Esophagus mucosa (tissue), 1 donor: ENCODE measurements around the gene C1orf74. TPM values are rescaled to one million over a fixed set of nuclear protein-coding genes. Genes with fewer than 3 reads are reported as not detected.

Experiments used
- ATAC-seq: fragments of 200-7000 bp; cut with Tn5 transposase; one replicate; pipeline ENCODE4 v1.9.1; 2020
- total RNA-seq: library from RNA; stranded (reverse); gene quantifications from one replicate; pipeline ENCODE4 v1.2.4, GENCODE V29; 2023
- donor health status: DM: yes; HTN: yes; CAD: no.

The C1orf74 gene
- total RNA-seq, 1 donor from 2014 or later: 6.3 TPM

DNA sequence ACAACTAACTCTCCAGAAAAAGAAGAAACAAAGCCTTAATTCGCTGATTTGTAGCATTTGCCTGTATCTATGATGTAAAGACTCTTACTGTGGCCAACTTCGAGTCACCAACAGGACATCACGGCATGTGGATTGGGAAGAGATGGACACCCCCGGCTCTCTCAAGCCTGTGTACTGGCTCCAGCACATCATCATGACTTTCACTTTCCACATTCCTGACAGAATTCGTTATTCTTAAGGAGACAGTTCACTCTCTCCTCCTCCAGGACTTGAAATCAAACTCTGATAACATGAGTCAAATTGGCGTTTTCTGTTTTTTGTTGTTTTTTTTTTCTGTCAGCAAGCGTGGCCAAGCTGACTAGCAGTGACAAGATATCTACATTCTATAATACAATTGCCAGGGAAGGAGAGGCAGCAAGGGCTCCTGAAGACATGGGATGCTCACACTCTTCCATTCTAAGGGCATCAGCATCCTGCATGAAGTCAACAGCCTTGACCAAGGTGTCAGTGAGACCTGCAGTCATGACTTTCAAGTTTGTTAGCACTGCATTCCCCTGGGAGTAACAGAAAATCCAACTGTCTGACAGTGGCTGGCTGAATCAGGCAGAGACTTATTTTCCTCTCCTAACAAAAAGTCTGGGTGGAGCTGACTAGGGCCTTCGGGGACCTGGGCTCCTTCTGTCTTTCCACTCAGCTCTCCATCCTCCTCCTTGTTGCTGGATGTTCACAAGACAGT is 41.8 kb downstream of the C1orf74 start:
- no peak for ATAC-seq

DNA sequence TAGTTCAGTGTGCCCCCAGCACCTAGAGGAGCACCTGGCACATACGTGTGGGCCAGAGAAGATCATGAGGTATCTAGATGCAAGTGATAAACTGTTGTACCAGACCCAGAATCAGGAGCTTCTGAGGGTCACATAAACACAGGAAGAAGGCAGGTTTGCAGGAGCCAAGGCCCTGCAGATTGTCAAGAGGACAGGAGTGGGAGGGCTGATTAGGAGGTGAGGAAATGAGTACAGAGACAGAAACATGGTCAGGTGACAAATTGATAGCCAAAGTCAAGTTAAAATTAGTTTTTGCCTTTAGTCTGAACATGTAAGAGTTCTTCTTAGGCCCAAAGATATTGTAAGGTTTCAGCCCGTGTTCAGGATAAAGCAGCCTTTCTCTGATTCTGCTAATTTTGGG is 42.5 kb downstream of the C1orf74 start:
- no peak for ATAC-seq

DNA sequence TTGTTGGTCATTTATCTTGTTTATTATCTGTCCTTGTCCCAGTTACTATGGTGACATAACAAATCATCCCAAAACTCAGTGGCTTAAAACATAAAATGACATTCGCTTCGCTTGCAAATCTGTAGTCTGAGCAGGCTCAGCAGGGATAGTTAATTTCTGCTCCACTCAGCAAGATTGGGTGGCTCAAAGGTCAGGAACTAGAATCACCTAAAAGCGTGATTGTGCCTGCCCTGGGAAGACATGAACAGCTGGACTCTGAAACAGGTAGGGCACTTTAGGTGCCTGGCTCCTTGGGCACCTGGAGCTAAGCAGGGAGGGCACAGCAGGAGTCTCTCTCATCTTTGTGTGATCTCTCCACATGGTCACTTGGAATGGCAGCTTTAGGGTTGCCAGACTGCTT is 43.2 kb downstream of the C1orf74 start:
- no peak for ATAC-seq

DNA sequence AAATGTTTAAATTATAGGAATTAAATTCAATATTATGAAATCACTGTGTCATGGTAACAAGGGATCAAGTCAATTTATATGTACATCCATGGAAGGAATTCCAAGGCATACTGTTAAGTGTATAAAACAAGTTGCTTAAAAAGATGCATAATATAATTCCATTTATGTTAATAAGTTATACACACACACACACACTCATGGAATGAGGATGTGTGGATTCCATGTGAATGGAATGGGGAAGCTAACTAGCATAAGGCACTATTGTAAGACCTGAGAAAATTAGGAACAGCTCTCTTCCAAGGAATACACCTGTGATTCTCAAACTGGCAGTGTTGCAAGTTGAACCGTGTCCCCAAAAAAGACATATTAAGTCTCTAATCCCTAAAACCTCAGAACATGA is 46.1 kb downstream of the C1orf74 start:
- no peak for ATAC-seq

DNA sequence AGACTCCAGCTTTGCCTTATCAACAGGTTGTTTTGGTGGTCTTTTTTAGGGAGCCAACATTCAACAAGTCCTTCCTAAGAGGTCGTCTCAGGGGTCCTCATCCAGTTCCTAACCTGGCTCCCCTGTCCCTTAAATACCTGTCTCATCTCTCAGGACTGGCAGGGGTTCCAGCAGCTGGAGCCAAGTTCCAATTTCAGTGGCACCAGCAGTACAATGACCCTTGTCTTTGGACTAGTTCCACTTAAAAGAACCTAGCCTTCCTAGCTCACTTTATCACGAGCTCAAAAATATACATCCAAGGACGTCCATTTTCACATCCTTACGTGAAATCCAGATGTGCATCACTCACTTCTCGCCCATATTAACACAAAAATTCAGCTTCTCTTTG is 47.2 kb downstream of the C1orf74 start:
- ATAC-seq: no peak

DNA sequence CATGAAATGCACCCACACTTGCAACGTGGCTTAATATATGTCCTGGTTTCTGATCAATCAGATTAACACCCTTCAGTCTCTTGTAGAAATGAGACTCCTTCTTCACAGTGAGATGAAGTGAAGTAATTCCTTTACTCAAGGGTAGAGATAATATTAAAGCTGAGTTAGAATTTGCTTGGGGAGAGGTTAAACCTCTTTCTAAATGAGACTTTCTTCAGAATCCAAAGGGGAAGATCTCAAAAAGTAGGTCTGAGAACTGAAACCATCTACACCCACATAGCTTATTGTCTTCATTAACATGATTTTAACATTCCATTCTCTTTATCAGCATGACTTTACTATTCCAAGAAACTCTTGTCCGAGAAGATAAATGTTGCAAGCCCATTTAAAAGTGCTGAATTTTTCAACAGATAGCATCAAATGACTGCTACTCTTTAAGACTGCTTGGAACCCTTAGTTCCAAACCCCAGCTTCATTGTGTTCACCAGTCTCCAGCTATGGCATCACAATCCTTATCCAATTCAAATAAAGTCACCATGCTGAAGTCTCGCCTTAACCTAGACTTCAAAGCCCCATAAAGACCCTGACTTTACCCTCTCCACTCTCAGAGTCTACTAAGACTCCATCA is 47.8 kb downstream of the C1orf74 start:
- no peak for ATAC-seq

DNA sequence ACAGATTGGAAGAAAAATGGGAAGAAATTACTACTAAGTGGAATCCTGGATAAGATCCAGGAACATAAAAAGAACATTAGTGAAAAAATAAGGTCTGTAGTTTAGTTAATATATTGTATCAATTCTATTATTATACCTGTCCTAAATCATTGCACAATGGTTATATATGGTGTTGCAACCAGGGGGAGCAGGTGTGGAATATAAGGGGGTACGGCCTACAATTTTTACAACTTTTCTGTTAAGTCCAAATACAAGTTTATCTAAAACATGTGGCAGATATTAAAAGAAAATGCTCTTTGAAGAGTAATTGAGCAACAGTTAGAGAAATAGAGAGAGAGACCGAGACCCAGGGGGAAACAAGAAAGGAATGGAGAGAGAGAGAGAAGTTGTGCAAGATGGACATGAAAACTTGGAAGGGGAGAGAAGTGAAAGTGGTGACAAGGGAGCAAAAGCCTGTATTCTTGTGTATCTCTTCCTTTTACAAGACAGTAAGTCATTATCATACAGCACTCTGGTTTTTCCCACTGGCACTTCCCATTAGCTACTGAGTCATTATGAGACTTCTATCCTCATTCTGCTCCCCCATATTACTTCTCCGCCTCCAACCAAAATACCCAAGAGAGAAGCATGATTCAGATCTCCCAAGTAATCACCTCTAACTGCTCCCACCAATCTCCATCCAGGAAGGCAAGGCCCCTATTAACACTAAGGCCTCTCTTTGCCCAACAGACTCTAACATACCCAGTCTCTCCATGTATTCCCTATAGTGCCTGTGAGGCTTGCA is 50.8 kb downstream of the C1orf74 start:
- ATAC-seq: no peak

DNA sequence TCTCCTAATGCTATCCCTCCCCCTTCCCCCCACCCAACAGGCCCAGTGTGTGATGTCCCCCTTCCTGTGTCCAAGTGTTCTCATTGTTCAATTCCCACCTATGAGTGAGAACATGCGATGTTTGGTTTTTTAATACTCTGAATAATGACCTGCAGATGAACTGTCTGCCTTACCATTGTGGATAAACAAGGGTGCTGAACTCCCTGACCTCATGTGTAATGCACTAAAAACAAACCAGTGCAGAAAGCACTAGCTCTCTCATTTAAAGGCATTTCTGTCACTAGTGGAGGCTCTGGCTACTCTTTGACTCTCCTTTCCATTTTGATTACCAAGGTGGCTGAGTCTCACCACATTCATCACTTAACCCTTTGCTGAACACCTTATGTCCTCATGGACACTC is 51.6 kb downstream of the C1orf74 start:
- no peak for ATAC-seq

DNA sequence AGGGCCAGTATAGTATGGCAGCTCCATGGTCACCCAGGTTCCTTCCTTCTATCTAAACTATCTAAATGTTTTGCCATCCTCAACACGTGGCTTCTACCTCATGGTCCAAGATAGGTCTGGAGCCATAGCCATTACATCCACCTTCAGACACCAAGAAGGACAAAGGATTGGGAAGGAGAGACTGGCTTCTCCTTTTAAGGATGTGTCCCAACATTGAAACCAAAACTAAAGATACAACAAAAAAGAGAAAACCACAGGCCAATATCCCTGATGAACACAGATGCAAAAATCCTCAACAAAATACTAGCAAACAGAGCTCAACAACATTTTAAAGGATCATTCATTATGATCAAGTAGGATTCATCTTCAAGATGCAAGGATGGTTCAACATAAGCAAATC is 54.9 kb downstream of the C1orf74 start:
- no peak for ATAC-seq

Other genes with a start within 250 kb of the C1orf74 start
- not detected for gene CAMK1G, start 200.8 kb downstream of the C1orf74 start, total RNA-seq
- gene LAMB3, start 132.1 kb downstream of the C1orf74 start, total RNA-seq: 76.7 TPM
- gene G0S2, start 109.1 kb downstream of the C1orf74 start, total RNA-seq: 2.3 TPM
- 0.36 TPM for gene HSD11B1, start 79.7 kb downstream of the C1orf74 start, total RNA-seq
- 0.80 TPM for gene TRAF3IP3, start 28.5 kb downstream of the C1orf74 start, total RNA-seq
- gene IRF6, start 21.6 kb upstream of the C1orf74 start, total RNA-seq: 159 TPM
- gene UTP25, start 43.4 kb upstream of the C1orf74 start, total RNA-seq: 4.9 TPM
- gene SYT14, start 153.7 kb upstream of the C1orf74 start, total RNA-seq: not detected